Measurements from ENCODE around the gene PRDM11.

The PRDM11 gene

GRCh38 chr11:45142241-45143055, 4.0 kb upstream of the PRDM11 start:
- no peak for DNase-seq

DNA sequence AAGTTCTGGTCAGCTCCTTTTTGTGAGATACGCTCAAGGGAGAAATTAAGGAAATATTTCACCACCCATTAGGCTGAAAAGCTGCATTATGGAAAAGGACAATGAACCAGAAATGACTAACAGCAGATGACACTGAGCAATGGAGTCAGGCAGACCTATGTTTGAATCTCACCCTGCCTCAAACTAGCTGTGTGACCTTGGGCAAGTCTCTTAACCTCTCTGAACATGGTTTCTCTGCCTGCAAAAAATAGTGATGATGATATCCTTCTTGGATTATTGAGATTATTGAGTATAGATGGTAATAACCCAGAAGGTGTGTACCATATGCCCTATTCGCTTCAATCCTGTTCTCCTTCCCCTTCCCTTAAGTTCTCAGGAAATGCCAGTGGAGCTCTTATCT, 2.9 kb upstream of the PRDM11 start:
- no peak for DNase-seq

- DNase-seq = no peak
Measured at GRCh38 chr11:45144126-45145082, 2.0 kb upstream of the PRDM11 start.

- no peak for DNase-seq
Measured at GRCh38 chr11:45145083-45145378, 1.4 kb upstream of the PRDM11 start.

DNA sequence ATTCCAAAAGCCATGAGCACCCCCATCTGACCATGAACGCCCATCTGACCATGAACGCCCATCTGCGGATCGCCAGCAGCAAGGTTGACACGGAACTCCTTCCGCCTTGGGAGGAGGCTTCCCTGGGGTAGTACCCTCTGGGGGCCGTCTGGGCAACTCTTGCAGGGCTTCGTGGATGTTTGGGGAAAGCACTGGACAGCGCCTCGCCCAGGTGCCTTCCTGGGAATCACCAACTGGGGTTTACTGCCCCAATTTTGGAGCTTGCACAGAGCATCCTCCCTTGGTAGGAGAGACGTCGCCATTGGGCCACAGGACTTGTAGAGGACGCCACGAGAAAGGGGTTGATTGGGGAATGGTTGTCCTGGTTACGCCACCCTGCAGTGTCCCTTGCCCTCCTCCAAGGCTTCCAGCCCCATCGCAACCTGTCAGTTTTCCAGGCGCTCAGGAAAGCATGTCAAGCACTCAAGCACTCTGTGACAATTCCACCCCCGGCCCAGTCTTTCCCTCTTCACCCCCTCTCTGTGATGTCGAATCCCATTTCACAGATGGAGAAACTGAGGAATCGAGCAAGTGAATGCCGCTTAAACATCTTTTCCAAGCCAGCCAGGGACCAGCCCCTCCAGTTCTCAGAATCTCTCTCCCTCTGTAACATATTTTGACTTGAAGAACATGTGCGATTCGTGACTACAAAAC, 914 bp upstream of the PRDM11 start:
- DNase-seq = peak; percentile 12

- DNase-seq = peak; percentile 87
Measured at GRCh38 chr11:45147017-45147728, 734 bp downstream of the PRDM11 start.

DNA sequence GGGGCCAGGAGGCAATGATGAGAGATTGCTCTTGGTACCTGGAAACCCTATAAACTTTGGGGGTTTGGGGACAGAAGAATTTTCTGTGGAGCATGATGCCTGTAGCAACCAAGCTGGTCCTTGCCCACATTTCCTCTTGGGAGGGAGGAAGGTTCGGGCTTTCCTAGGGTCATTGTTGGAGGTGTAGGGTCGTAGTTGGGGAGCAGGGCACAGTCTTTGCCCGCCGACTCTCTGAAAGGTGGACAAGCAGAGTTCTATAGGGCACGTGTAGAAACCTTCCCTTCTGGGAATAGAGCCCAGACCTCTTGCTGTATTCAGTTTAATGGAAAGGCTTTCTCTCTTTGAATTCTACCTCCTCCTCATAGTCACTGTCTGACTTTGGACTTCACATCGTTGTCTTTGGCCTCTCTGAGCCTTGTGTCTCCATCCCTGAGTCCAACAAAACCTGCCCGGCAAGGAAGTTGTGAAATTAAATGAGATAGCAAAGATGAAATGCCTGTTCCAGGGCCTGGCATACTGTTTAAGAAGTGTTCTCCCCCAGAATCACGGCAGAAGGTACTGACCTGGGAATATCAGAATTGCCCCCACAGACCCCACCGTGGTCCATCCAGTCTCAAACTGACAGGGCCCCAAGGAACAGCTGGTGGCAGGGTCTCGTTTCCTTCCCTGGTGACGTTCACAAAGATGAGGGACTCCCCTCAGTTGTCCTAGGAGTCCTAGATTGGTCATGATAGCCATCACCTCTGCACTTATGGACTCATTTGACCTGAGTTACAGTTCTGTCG, 1.6 kb downstream of the PRDM11 start:
- DNase-seq = no peak

- DNase-seq = no peak
Measured at GRCh38 chr11:45149483-45150056, 3.1 kb downstream of the PRDM11 start.

DNA sequence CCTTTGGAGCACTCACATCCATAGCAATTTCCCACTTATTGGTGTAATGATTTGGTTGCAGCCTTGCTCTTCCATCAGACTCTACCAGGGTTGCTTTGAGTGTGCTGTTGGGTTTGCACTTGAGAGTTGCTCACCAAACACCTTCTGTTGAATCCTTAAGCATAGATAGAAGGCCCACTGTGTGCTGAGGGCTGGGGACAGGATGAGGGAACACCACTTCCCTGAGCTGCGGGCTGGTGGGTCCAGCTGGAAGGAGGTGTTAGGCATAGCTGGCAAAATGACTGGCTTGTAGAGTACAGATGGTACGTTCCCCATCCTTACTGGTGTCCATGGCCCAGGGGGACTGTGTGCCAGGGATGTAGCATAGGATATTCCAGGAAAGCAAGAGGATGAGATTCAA, 3.9 kb downstream of the PRDM11 start:
- no peak for DNase-seq

DNA sequence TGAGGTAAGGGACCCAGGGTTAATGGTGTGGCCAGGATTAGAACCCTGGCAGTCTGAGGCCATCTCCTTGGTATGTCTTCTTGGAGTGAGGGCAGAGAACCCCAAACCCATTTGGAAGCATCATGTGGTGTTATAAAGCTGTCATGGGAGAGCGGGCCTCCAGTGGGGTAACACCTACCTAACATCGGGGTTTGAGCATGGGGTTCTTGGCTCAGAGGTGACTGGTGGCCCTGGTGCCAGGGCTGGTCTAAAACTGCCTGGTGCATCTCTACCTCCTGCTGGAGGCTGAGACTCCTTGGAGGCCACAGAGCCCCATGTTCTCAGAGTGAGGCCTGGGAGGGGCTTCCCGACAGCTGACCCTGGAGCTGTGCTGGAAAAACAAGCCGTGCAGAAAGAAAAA, 4.5 kb downstream of the PRDM11 start:
- DNase-seq = no peak

- DNase-seq = no peak
Measured at GRCh38 chr11:45151362-45151982, 5.0 kb downstream of the PRDM11 start.

GRCh38 chr11:45152740-45153595, 6.5 kb downstream of the PRDM11 start:
- no peak for DNase-seq

- DNase-seq = no peak
Measured at GRCh38 chr11:45154276-45154675, 7.8 kb downstream of the PRDM11 start.

DNA sequence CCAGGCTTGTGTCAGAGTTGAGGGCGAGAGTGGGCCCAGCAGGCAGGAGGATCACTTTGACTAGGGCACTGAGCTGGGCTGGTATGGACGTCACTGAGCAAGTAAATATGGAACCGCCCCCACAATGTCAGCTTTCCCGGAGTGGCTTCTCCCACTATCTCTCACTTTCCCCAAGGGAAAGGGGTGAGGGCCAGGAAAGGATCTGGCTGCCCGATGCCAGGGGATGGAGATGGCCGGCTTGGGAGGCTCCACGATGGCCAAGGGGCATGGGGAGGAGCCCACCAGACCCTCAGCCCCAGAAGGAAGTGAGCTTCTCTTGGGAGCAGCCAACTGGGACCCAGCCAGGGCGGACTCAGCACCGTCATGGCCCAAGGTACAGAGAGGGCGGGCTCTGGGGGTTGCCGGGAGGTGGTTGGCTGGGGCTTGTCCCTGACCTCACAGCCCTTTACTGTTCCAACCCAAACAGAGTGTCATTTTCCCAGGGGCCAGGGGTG, 8.7 kb downstream of the PRDM11 start:
- DNase-seq = no peak

DNA sequence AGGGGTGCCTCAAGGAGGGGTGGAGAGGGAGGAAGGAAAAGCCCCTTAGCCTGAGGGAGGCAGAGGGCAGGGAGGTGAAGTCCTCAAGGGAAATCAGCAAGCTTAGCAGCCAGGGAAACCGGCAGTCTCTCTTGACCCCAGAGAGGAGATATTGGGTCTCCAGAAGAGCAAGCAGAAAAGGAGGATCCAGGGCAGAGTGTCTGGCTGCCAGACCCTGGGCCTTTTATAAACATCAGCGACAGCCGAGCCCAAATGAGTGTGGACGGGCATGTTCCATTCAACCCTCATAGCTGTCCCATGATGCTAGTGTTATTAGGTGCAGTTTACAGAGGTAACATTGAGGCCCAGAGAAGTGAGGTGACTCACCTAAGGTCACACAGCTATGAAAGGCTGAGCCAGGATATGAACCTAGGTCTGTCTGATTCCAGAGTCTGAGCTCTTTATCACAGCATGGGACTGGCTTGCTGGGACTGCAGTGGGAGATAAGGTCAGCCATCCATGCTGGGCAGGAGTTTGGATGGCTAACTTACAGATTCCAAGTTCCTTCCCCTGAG, 9.3 kb downstream of the PRDM11 start:
- no peak for DNase-seq

DNA sequence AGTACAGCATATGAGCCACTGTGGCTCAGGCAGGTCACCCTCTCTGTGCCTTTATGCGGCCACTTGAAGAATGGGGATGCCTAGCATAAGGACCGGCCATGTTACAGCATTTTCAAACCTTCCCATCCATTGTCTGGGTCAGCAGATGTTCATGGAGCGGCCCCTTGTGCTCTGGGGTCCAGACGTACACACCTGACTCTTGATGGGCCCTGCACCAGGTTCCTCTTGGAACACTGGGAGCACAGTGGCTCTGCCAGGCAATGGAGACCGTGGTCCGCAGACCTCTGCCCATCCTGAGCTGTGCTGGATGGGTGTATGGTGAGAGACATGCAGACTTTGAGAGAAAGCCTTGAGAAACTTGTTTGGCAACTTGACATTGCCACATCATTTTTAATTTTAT, 9.8 kb downstream of the PRDM11 start:
- no peak for DNase-seq

DNA sequence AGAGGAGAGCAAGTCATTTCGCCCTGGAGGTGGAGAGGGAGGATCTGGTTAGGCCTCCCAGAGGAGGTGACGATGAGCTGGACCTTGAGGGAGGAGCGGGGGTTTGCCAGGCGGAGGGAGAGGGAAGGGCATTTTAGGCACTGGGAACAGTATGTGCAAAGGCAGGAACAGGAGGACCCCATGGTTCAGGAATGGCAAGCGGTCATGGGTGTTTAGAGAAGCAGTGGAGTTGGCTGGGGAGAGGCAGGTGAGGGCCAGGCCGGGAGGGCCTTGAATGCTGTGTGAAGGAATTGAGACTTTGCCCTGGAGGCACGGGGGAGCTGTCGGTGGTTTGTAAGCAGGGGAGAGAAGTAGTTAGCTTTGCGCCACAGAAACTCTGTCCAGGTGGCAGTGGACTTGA, 10.3 kb downstream of the PRDM11 start:
- DNase-seq = no peak

DNA sequence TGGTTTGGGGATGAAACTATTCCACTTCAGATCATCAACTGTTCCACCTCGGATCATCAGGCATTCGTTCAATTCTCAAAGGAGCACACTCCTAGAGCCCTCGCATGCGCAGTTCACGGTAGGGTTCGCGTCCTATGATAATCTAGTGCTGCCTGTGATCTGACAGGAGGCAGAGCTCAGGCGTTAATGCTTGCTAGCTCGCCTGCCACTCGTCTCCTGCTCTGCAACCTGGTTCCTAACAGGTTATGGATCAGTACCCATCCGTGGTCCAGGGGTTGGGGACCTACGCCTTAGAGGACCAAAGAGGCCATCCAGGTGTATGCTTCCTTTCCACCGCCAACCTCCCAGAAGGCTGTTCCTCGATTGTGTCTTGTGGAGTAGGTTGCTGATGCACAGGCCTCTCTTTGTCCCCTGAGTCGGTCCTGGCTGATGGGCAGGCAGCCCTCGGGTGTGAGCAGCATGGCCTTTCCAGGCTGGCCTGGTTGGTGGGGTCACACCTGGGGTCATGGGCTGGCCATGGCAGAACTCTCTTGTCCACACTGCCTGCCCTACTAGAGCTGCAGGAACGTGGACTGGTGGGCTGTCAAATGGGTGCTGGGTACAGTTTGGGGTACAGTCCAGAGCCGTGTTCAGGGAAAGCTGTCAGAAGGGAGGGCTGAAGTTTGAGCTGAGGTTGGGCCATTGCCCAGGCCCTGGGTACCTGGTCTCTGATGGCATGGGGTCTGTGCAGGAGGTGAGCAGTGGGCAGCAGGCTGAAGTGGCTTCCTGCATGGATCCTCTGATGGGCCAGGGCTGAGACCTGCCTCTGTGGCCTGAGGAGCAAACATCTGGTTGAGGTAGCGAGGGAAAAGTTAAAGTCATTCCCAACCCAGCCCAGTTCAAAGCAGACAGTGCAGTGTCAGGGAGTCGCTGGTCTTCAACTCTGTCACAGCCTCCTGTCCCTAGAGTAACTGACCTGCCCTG, 11.1 kb downstream of the PRDM11 start:
- DNase-seq = no peak

All from MV-4-11 (cell line).